HepG2 (cell line): Measurements from ENCODE around the gene KCNK7. TPM values are rescaled to one million over a fixed set of nuclear protein-coding genes. Genes with fewer than 3 reads are reported as not detected.
A peak's percentile ranks its signal among the peaks of the same experiment; 100 is the strongest.

Source experiments
- AGO1 ChIP-seq: fragments of 200-400 bp; formaldehyde crosslinking; IDR thresholded peaks from 2 replicates; pipeline ENCODE4 v1.6.1; 2017; ENCODE audit warnings: mild to moderate bottlenecking, low read depth, low read length, moderate library complexity; ENCODE audit not compliant: poor library complexity, severe bottlenecking
- ARNT2 ChIP-seq: sonication (generic); formaldehyde crosslinking; IDR thresholded peaks from 2 replicates; pipeline ENCODE4 v1.8.0; 2022; ENCODE audit warnings: mild to moderate bottlenecking, low read depth, missing genetic modification reagents, moderate library complexity
- BORCS8-MEF2B ChIP-seq: sonication (generic); formaldehyde crosslinking; IDR thresholded peaks from 2 replicates; pipeline ENCODE4 v1.8.0; 2022; ENCODE audit warnings: mild to moderate bottlenecking, missing genetic modification reagents
- FOXA1 ChIP-seq, 2 experiments: fragments of 450-650 bp in 1 of 2; sonication (generic) in 1 of 2; formaldehyde crosslinking in 1 of 2; IDR thresholded peaks; 2 replicates each; pipeline versions ENCODE4 v1.4.0 to v1.6.1; 2016 to 2020; ENCODE audit warnings: missing genetic modification reagents in 1 of 2
- IKZF4 ChIP-seq: sonication (generic); formaldehyde crosslinking; IDR thresholded peaks from 2 replicates; pipeline ENCODE4 v1.5.1; 2020; ENCODE audit warnings: borderline replicate concordance, mild to moderate bottlenecking, low read depth, missing genetic modification reagents; ENCODE audit errors: not compliant biosample characterization
- NONO ChIP-seq, 2 experiments: fragments of 450-650 bp in 1 of 2; sonication (generic) in 1 of 2; formaldehyde crosslinking in 1 of 2; IDR thresholded peaks in 1 of 2; conservative IDR thresholded peaks in 1 of 2; 2 replicates each; pipeline versions ENCODE4 v1.6.1 to v1.8.0; 2017 to 2022; ENCODE audit warnings: mild to moderate bottlenecking in 1 of 2, missing genetic modification reagents in 1 of 2, moderate library complexity in 1 of 2
- NR2C2 ChIP-seq: sonication (generic); formaldehyde crosslinking; IDR thresholded peaks from 2 replicates; pipeline ENCODE4 v1.4.0; 2020; ENCODE audit warnings: missing genetic modification reagents, mild to moderate bottlenecking, moderate library complexity, borderline replicate concordance
- PCBP2 ChIP-seq: fragments of 200-400 bp; formaldehyde crosslinking; optimal IDR thresholded peaks from 2 replicates; pipeline ENCODE3; 2018; ENCODE audit warnings: low read length, low read depth; ENCODE audit not compliant: poor library complexity, severe bottlenecking
- SMAD1 ChIP-seq: sonication (generic); formaldehyde crosslinking; IDR thresholded peaks from 2 replicates; pipeline ENCODE4 v1.4.0; 2020; ENCODE audit warnings: missing genetic modification reagents, low read depth, mild to moderate bottlenecking, borderline replicate concordance
- ZNF337 ChIP-seq: sonication (generic); formaldehyde crosslinking; IDR thresholded peaks from 2 replicates; pipeline ENCODE4 v1.5.1; 2020; ENCODE audit warnings: missing genetic modification reagents, low read depth, mild to moderate bottlenecking, borderline replicate concordance
- ZNF468 ChIP-seq: sonication (generic); formaldehyde crosslinking; IDR thresholded peaks from 2 replicates; pipeline ENCODE4 v1.8.0; 2022; ENCODE audit warnings: mild to moderate bottlenecking, moderate library complexity, missing genetic modification reagents
- ZNF510 ChIP-seq: sonication (generic); formaldehyde crosslinking; IDR thresholded peaks from 2 replicates; pipeline ENCODE4 v1.4.0; 2020; ENCODE audit warnings: low read depth, mild to moderate bottlenecking, missing genetic modification reagents
- ZZZ3 ChIP-seq: sonication (generic); formaldehyde crosslinking; IDR thresholded peaks from 2 replicates; pipeline ENCODE4 v1.4.0; 2020; ENCODE audit warnings: missing genetic modification reagents, mild to moderate bottlenecking, borderline replicate concordance
- polyA plus RNA-seq, 8 experiments: library from polyadenylated mRNA; depleted of rRNA in 3 of 8; stranded (reverse) in 7 of 8; unstranded in 1 of 8; fragments of >200 nt; fragmentation: Illumina TruSeq in 4 of 8; extraction: Trizol in 4 of 8; gene quantifications; 2 replicates each; pipeline versions ENCODE4 v1.2.1 to v1.2.3, GENCODE V29; 2011 to 2016; ENCODE audit warnings: low read depth in 4 of 8, missing spikeins in 1 of 8, mixed read lengths in 1 of 8; ENCODE audit not compliant: insufficient read depth in 1 of 8
- total RNA-seq, 5 experiments: library from RNA; depleted of rRNA; stranded (reverse); fragments of >200 nt; fragmentation: Illumina TruSeq; extraction: Trizol; gene quantifications; 2 replicates each; pipeline ENCODE4 v1.2.3, GENCODE V29; 2016; ENCODE audit warnings: low read depth in 1 of 5
- TF ChIP-seq, protein P1 (sequence below): sonication (generic); formaldehyde crosslinking; IDR thresholded peaks from 2 replicates; pipeline ENCODE4 v1.4.0; 2020; ENCODE audit warnings: missing genetic modification reagents
- TF ChIP-seq, protein P2 (sequence below): sonication (generic); formaldehyde crosslinking; IDR thresholded peaks from 2 replicates; pipeline ENCODE4 v1.9.0; 2022; ENCODE audit warnings: low read depth, missing genetic modification reagents
- TF ChIP-seq, protein P3 (sequence below): sonication (generic); formaldehyde crosslinking; IDR thresholded peaks from 2 replicates; pipeline ENCODE4 v1.9.0; 2021; ENCODE audit warnings: missing genetic modification reagents, mild to moderate bottlenecking, borderline replicate concordance
- TF ChIP-seq, protein P4 (sequence below): sonication (generic); formaldehyde crosslinking; IDR thresholded peaks from 2 replicates; pipeline ENCODE4 v1.9.0; 2022; ENCODE audit warnings: missing genetic modification reagents, mild to moderate bottlenecking, borderline replicate concordance
- TF ChIP-seq, protein P5 (sequence below): sonication (generic); formaldehyde crosslinking; IDR thresholded peaks from 2 replicates; pipeline ENCODE4 v1.4.0; 2020; ENCODE audit warnings: mild to moderate bottlenecking, missing genetic modification reagents

Gene KCNK7
- total and polyA plus RNA-seq, 2 of the 13 experiments (the other 11 are each of a cell fraction or from before 2014, with no cell fraction given), result 0.11 TPM; not detected in 1

DNA sequence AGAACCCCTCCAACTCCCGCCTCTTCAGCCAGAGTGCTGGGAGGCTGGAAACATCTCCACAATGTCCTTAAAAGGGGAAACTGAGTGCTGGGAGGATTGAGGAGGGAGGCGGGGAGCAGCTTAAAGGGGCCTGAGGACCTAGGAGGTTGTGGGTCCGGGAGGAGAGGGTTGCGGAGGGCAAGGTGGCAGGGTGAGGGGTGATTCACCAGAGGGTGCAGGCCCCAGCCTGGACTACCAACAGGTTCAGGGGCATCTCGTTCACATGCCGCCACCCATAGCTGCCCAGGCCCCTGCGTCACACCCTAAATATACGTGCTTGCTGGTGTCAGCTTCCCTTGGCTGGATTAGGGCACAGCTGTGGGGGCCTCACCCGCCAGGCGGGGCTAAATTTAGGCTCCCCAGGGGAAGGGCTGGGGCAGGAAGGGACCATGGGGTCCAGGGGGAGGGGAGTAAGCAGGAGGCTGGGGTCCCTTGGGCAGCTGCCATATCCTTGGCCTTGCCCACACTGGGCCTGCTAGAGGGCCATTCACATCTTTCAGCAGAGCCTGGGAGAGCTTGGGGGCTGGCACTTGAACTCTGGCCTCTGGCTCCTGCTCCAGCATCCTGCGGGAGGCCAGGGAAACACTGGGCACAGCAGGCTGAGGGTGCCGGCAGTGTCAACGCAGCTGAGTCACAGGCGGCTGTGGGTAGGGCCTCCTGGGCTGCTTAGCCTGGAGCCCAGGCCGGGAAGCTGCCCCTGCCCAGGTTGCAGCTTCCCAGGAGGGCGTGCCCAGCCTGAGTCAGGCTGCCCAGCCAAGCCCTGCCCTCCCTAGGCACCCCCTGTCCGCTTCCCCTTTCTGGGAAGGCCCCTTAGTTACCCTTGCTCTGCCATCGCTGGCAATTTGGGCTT lies 18.5 kb downstream of the KCNK7 start (continued):
- TF ChIP-seq, protein P1, sequence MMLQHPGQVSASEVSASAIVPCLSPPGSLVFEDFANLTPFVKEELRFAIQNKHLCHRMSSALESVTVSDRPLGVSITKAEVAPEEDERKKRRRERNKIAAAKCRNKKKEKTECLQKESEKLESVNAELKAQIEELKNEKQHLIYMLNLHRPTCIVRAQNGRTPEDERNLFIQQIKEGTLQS, result no peak
- TF ChIP-seq PCBP2 (peak; percentile 21), ARNT2 (CRISPR knock-in tag) (no peak), ZNF337 (CRISPR knock-in tag) (no peak), ZNF510 (CRISPR knock-in tag) (no peak), SMAD1 (CRISPR knock-in tag) (no peak), FOXA1 (IDR thresholded peaks at IDR 0.05) (no peak), FOXA1 (CRISPR knock-in tag; IDR thresholded peaks at IDR 0.05) (peak; percentile 15; the same call in 1 of the 2 replicates), NR2C2 (CRISPR knock-in tag) (peak; percentile 47; the same call in 1 of the 2 replicates), IKZF4 (CRISPR knock-in tag) (no peak), ZNF468 (CRISPR knock-in tag) (no peak), NONO (IDR thresholded peaks at IDR 0.05) (no peak), NONO (CRISPR knock-in tag; conservative IDR thresholded peaks at IDR 0.05) (no peak), AGO1 (peak; percentile 19), BORCS8-MEF2B (no peak), ZZZ3 (CRISPR knock-in tag) (no peak)
- TF ChIP-seq, protein P2, sequence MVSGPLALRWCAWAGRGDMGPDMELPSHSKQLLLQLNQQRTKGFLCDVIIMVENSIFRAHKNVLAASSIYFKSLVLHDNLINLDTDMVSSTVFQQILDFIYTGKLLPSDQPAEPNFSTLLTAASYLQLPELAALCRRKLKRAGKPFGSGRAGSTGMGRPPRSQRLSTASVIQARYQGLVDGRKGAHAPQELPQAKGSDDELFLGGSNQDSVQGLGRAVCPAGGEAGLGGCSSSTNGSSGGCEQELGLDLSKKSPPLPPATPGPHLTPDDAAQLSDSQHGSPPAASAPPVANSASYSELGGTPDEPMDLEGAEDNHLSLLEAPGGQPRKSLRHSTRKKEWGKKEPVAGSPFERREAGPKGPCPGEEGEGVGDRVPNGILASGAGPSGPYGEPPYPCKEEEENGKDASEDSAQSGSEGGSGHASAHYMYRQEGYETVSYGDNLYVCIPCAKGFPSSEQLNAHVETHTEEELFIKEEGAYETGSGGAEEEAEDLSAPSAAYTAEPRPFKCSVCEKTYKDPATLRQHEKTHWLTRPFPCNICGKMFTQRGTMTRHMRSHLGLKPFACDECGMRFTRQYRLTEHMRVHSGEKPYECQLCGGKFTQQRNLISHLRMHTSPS (CRISPR knock-in tag), result peak; percentile 99
- TF ChIP-seq, protein P3, sequence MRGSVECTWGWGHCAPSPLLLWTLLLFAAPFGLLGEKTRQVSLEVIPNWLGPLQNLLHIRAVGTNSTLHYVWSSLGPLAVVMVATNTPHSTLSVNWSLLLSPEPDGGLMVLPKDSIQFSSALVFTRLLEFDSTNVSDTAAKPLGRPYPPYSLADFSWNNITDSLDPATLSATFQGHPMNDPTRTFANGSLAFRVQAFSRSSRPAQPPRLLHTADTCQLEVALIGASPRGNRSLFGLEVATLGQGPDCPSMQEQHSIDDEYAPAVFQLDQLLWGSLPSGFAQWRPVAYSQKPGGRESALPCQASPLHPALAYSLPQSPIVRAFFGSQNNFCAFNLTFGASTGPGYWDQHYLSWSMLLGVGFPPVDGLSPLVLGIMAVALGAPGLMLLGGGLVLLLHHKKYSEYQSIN (CRISPR knock-in tag), result no peak
- TF ChIP-seq, protein P4, sequence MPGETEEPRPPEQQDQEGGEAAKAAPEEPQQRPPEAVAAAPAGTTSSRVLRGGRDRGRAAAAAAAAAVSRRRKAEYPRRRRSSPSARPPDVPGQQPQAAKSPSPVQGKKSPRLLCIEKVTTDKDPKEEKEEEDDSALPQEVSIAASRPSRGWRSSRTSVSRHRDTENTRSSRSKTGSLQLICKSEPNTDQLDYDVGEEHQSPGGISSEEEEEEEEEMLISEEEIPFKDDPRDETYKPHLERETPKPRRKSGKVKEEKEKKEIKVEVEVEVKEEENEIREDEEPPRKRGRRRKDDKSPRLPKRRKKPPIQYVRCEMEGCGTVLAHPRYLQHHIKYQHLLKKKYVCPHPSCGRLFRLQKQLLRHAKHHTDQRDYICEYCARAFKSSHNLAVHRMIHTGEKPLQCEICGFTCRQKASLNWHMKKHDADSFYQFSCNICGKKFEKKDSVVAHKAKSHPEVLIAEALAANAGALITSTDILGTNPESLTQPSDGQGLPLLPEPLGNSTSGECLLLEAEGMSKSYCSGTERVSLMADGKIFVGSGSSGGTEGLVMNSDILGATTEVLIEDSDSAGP (CRISPR knock-in tag), result peak; percentile 49; the same call in 1 of the 2 replicates
- TF ChIP-seq, protein P5, sequence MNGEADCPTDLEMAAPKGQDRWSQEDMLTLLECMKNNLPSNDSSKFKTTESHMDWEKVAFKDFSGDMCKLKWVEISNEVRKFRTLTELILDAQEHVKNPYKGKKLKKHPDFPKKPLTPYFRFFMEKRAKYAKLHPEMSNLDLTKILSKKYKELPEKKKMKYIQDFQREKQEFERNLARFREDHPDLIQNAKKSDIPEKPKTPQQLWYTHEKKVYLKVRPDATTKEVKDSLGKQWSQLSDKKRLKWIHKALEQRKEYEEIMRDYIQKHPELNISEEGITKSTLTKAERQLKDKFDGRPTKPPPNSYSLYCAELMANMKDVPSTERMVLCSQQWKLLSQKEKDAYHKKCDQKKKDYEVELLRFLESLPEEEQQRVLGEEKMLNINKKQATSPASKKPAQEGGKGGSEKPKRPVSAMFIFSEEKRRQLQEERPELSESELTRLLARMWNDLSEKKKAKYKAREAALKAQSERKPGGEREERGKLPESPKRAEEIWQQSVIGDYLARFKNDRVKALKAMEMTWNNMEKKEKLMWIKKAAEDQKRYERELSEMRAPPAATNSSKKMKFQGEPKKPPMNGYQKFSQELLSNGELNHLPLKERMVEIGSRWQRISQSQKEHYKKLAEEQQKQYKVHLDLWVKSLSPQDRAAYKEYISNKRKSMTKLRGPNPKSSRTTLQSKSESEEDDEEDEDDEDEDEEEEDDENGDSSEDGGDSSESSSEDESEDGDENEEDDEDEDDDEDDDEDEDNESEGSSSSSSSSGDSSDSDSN (CRISPR knock-in tag), result peak; percentile 80
